Measurements from ENCODE around the gene PTPN13. TPM values are rescaled to one million over a fixed set of nuclear protein-coding genes. Genes with fewer than 3 reads are reported as not detected.

Gene PTPN13, protein sequence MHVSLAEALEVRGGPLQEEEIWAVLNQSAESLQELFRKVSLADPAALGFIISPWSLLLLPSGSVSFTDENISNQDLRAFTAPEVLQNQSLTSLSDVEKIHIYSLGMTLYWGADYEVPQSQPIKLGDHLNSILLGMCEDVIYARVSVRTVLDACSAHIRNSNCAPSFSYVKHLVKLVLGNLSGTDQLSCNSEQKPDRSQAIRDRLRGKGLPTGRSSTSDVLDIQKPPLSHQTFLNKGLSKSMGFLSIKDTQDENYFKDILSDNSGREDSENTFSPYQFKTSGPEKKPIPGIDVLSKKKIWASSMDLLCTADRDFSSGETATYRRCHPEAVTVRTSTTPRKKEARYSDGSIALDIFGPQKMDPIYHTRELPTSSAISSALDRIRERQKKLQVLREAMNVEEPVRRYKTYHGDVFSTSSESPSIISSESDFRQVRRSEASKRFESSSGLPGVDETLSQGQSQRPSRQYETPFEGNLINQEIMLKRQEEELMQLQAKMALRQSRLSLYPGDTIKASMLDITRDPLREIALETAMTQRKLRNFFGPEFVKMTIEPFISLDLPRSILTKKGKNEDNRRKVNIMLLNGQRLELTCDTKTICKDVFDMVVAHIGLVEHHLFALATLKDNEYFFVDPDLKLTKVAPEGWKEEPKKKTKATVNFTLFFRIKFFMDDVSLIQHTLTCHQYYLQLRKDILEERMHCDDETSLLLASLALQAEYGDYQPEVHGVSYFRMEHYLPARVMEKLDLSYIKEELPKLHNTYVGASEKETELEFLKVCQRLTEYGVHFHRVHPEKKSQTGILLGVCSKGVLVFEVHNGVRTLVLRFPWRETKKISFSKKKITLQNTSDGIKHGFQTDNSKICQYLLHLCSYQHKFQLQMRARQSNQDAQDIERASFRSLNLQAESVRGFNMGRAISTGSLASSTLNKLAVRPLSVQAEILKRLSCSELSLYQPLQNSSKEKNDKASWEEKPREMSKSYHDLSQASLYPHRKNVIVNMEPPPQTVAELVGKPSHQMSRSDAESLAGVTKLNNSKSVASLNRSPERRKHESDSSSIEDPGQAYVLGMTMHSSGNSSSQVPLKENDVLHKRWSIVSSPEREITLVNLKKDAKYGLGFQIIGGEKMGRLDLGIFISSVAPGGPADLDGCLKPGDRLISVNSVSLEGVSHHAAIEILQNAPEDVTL (N-terminal part only)
- total RNA-seq: 1 to 10 TPM; 2.7 to 3.2 TPM

DNA sequence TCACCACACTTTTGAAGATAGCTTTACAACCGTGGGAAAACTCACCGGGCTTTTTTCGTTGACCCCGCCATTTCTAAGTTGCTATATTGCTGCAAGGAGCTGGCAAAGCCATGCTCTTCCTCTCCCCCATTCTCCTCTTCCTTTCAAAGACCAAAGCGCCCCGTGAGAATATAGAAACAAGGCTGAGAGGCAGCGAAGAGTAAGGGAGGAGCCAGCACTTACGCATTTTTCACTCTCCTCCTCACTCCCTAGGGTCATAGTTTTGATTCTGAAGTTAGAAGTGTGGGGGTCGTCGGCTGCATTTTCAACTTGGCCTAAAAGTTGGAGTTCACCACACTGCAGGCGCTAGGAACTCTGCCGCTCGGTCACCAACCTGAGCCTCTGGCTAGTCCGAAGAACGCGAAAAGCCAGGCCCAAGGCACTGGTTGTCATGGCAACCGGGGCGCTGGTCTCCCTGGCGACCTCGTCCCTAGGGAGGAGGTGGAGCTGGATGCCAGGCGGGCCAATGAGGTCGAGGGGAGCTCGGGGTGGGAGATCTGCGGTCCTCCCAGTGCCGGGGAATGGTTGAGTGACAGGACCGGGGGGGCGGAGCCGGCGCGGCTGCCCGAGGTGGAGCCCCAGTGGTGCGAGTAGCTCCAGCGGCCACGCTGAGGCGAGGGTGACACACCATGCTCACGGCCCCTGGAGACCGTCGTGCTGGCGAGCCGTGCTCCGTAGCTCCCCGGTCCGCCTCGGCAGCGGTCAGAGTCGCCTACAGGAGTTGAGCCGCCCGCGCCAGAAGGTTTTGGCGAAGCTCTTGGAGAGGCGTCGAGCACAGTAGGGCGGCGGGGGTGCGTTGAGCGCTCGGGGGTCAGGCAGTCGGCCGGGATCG lies at the start of gene PTPN13:
PTPN13 (plus strand) TSS at position 628 of the 871 bp plus-strand sequence. CDS start 40,942 bp downstream, outside the sequence.
- no peaks in the 10 kb centered on the region for H3K36me3 Mint-ChIP-seq
- peak within 1 kb of the TSS; percentile 73 for H3K4me3 Mint-ChIP-seq
- peak; percentile 84 for DNase-seq
- H3K27ac Mint-ChIP-seq: peak within 1 kb of the TSS; percentile 47
- H3K9me3 Mint-ChIP-seq: no peaks in the 10 kb centered on the region
- ChIA-PET POLR2A (interaction anchor here (1.1 kb wide), 1 partner anchor 49 kb away, joined by 3 read pairs; no protein-coding TSS in a partner anchor), CTCF (interaction anchor here (0.8 to 1.3 kb wide), 5 partner anchors 12 to 98 kb away, joined by 3 to 5 read pairs (median 4); no protein-coding TSS in a partner anchor)
- intact Hi-C loops (cut with micrococcal nuclease): loop anchor here (1.0 to 5.0 kb wide), 2 partner anchors 50 to 97 kb away; no protein-coding TSS in a partner anchor
- peaks cover 15% of the 10 kb centered on the region for H3K4me1 Mint-ChIP-seq (ENCODE audit: low read depth)
- H3K27me3 Mint-ChIP-seq: peaks cover 39% of the 10 kb centered on the region

DNA sequence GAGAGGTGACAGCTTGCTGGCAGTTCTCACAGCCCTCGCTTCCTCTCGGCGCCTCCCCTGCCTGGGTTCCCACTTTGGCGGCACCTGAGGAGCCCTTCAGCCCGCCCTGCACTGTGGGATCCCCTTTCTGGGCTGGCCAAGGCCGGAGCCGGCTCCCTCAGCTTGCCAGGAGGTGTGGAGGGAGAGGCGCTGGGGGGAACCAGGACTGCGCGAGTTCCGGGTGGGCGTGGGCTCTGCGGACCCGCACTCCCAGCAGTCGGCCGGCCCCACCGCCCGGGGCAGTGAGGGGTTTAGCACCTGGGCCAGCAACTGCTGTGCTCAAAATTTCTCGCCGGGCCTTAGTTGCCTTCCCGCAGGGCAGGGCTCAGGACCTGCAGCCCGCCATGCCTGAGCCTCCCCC lies 47.0 kb upstream of the PTPN13 start:
- Mint-ChIP-seq H3K4me3 (no peak overlapping the region), H3K9me3 (no peaks in the 10 kb centered on the region), H3K27me3 (no peaks in the 10 kb centered on the region), H3K27ac (no peak overlapping the region), H3K36me3 (no peaks in the 10 kb centered on the region), H3K4me1 (ENCODE audit: low read depth) (peaks cover 25% of the 10 kb centered on the region)
- DNase-seq: no peak
- POLR2A ChIA-PET: no interaction called here
- intact Hi-C loops (cut with micrococcal nuclease): no loop called here
- CTCF ChIA-PET: no interaction called here

GRCh38 chr4:86549163-86549788 lies 44.8 kb upstream of the PTPN13 start:
- Mint-ChIP-seq H3K36me3 (no peaks in the 10 kb centered on the region), H3K4me3 (no peak overlapping the region), H3K27ac (no peak overlapping the region), H3K4me1 (ENCODE audit: low read depth) (peaks cover 13% of the 10 kb centered on the region), H3K27me3 (no peaks in the 10 kb centered on the region), H3K9me3 (no peaks in the 10 kb centered on the region)
- no peak for DNase-seq
- CTCF ChIA-PET: interaction anchor here (1.1 kb wide), 1 partner anchor 53 kb away, joined by 3 read pairs; no protein-coding TSS in a partner anchor
- POLR2A ChIA-PET: no interaction called here
- intact Hi-C loops (cut with micrococcal nuclease): no loop called here

DNA sequence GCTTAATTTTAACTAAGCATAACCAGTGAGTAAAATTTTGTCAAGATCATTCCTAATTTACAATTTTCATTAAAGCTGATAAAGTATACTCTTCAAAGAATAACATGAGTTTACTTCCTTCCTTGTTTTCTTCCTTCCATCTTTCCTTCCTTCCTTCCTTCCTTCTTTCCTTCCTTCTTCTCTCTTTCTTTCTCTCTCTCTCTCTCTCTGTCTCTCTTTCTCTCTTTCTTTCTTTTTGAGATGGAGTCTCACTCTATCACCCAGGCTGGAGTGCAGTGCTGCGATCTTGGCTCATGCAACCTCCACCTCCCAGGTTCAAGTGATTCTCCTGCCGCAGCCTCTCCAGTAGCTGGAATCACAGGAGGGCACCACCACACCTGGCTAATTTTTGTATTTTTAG lies 42.7 kb upstream of the PTPN13 start:
- intact Hi-C loops (cut with micrococcal nuclease): no loop called here
- ChIA-PET CTCF (interaction anchor here (1.6 kb wide), 1 partner anchor 9 kb away, joined by 3 read pairs; no protein-coding TSS in a partner anchor), POLR2A (no interaction called here)
- H3K27me3 Mint-ChIP-seq: peaks cover 1% of the 10 kb centered on the region
- H3K4me1 Mint-ChIP-seq (ENCODE audit: low read depth): peaks cover 3% of the 10 kb centered on the region
- no peak overlapping the region for H3K4me3 Mint-ChIP-seq
- no peak for DNase-seq
- no peak overlapping the region for H3K27ac Mint-ChIP-seq
- H3K9me3 Mint-ChIP-seq: no peaks in the 10 kb centered on the region
- H3K36me3 Mint-ChIP-seq: no peaks in the 10 kb centered on the region

DNA sequence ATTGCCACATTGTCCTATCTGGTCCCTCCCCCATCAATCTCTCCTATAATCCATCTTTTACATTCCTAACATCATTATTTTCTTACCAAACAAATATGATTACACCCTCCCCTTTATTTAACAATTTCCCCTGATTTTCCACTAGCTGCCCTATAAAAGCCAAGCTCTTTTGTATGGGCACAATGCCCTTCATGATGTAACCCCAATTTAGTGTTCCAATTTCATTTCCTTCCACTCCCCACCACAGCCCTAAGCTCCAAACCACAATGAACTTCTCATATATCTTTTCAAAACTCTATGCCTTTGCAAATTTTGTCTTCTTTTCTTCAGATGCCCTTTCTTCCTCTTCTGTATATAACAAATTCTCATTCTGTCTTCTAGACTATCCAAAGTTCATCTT lies 39.5 kb upstream of the PTPN13 start:
- no peak for DNase-seq
- peaks cover 8% of the 10 kb centered on the region for H3K4me1 Mint-ChIP-seq (ENCODE audit: low read depth)
- H3K27me3 Mint-ChIP-seq: peaks cover 1% of the 10 kb centered on the region
- H3K9me3 Mint-ChIP-seq: no peaks in the 10 kb centered on the region
- intact Hi-C loops (cut with micrococcal nuclease): no loop called here
- ChIA-PET CTCF (no interaction called here), POLR2A (no interaction called here)
- H3K27ac Mint-ChIP-seq: no peak overlapping the region
- no peak overlapping the region for H3K4me3 Mint-ChIP-seq
- H3K36me3 Mint-ChIP-seq: no peaks in the 10 kb centered on the region

- Mint-ChIP-seq H3K27me3 (peaks cover 1% of the 10 kb centered on the region), H3K4me3 (no peak overlapping the region), H3K27ac (no peak overlapping the region), H3K36me3 (no peaks in the 10 kb centered on the region), H3K9me3 (no peaks in the 10 kb centered on the region), H3K4me1 (ENCODE audit: low read depth) (peaks cover 8% of the 10 kb centered on the region)
- CTCF ChIA-PET: no interaction called here
- POLR2A ChIA-PET: no interaction called here
- intact Hi-C loops (cut with micrococcal nuclease): no loop called here
- DNase-seq: no peak
Measured at GRCh38 chr4:86556791-86557415, 37.2 kb upstream of the PTPN13 start.

- Mint-ChIP-seq H3K27ac (no peak overlapping the region), H3K27me3 (peaks cover 1% of the 10 kb centered on the region), H3K4me1 (ENCODE audit: low read depth) (peaks cover 8% of the 10 kb centered on the region), H3K4me3 (no peak overlapping the region), H3K9me3 (no peaks in the 10 kb centered on the region), H3K36me3 (no peaks in the 10 kb centered on the region)
- no peak for DNase-seq
- ChIA-PET CTCF (no interaction called here), POLR2A (no interaction called here)
- intact Hi-C loops (cut with micrococcal nuclease): no loop called here
Measured at GRCh38 chr4:86557526-86557925, 36.6 kb upstream of the PTPN13 start.

- peaks cover 1% of the 10 kb centered on the region for H3K27me3 Mint-ChIP-seq
- DNase-seq: no peak
- no peaks in the 10 kb centered on the region for H3K9me3 Mint-ChIP-seq
- H3K4me1 Mint-ChIP-seq (ENCODE audit: low read depth): peaks cover 8% of the 10 kb centered on the region
- H3K36me3 Mint-ChIP-seq: no peaks in the 10 kb centered on the region
- H3K27ac Mint-ChIP-seq: no peak overlapping the region
- ChIA-PET CTCF (no interaction called here), POLR2A (no interaction called here)
- no peak overlapping the region for H3K4me3 Mint-ChIP-seq
- intact Hi-C loops (cut with micrococcal nuclease): no loop called here
Measured at GRCh38 chr4:86558258-86558657, 35.9 kb upstream of the PTPN13 start.

DNA sequence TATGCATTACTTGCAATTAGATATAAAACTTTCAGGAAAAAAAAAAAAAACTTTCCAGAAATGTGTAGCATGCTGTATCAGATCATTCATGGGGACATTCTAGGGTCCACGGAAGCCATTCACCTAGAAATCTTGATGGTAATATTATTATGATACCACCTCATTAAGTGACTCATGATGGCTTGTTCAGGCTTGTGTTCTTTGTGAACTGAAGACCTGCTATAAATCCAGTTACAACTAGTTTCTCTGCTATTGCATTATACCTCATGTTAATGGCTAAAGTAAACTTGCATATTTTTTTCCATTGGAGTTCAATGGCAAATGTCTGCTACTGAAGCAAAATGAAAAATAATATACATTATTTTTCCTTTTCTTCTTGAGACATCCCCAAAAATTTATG lies 35.3 kb upstream of the PTPN13 start:
- H3K4me3 Mint-ChIP-seq: no peak overlapping the region
- no peak for DNase-seq
- H3K9me3 Mint-ChIP-seq: no peaks in the 10 kb centered on the region
- CTCF ChIA-PET: no interaction called here
- POLR2A ChIA-PET: no interaction called here
- intact Hi-C loops (cut with micrococcal nuclease): no loop called here
- H3K4me1 Mint-ChIP-seq (ENCODE audit: low read depth): peaks cover 8% of the 10 kb centered on the region
- peaks cover 1% of the 10 kb centered on the region for H3K27me3 Mint-ChIP-seq
- H3K27ac Mint-ChIP-seq: no peak overlapping the region
- no peaks in the 10 kb centered on the region for H3K36me3 Mint-ChIP-seq

- H3K27me3 Mint-ChIP-seq: no peaks in the 10 kb centered on the region
- H3K36me3 Mint-ChIP-seq: no peaks in the 10 kb centered on the region
- CTCF ChIA-PET: interaction anchor here (1.2 kb wide), 1 partner anchor 8 kb away, joined by 3 read pairs; no protein-coding TSS in a partner anchor
- no peak overlapping the region for H3K27ac Mint-ChIP-seq
- H3K9me3 Mint-ChIP-seq: no peaks in the 10 kb centered on the region
- no peak overlapping the region for H3K4me3 Mint-ChIP-seq
- POLR2A ChIA-PET: no interaction called here
- H3K4me1 Mint-ChIP-seq (ENCODE audit: low read depth): peaks cover 5% of the 10 kb centered on the region
- intact Hi-C loops (cut with micrococcal nuclease): no loop called here
- no peak for DNase-seq
Measured at GRCh38 chr4:86560447-86560846, 33.7 kb upstream of the PTPN13 start.

GRCh38 chr4:86561256-86561655 lies 32.9 kb upstream of the PTPN13 start:
- Mint-ChIP-seq H3K36me3 (no peaks in the 10 kb centered on the region), H3K9me3 (no peaks in the 10 kb centered on the region), H3K27ac (no peak overlapping the region), H3K27me3 (no peaks in the 10 kb centered on the region), H3K4me3 (no peak overlapping the region), H3K4me1 (ENCODE audit: low read depth) (peaks cover 5% of the 10 kb centered on the region)
- ChIA-PET CTCF (interaction anchor here (1.2 to 1.6 kb wide), 2 partner anchors 9 to 62 kb away, joined by 3 read pairs; no protein-coding TSS in a partner anchor), POLR2A (no interaction called here)
- intact Hi-C loops (cut with micrococcal nuclease): no loop called here
- no peak for DNase-seq

Measured in activated CD4-positive, alpha-beta memory T cell treated with anti-CD3 and anti-CD28 coated beads for 36 hours (primary cell).